B cell (primary cell): ENCODE data around the gene CD19. TPM values are rescaled to one million over a fixed set of nuclear protein-coding genes. Genes with fewer than 3 reads are reported as not detected.

Experiments used
- ATAC-seq: fragments of 200-7000 bp; cut with Tn5 transposase; one replicate; pipeline ENCODE4 v1.10.0; 2021; ENCODE audit warnings: low read depth, mild to moderate bottlenecking, moderate number of reproducible peaks, moderate library complexity
- CTCF ChIA-PET: fragments of 350-600 bp; sonication (Branson Sonifier 250); formaldehyde crosslinking; loops from one replicate; lab custom pipeline; 2021; ENCODE audit warnings: antibody characterized with exemption, inconsistent platforms; lab: Charles Lee
- POLR2A ChIA-PET: fragments of 350-600 bp; sonication (Branson Sonifier 250); formaldehyde crosslinking; loops from one replicate; lab custom pipeline; 2021; ENCODE audit warnings: antibody characterized with exemption; lab: Charles Lee
- DNase-seq: peaks from one replicate; pipeline ENCODE4 v3.0.0; 2013
- H2AFZ ChIP-seq: 2 replicates; pipeline ENCODE4 v1.6.1; 2012; ENCODE audit warnings: mild to moderate bottlenecking, low read depth, low read length; ENCODE audit not compliant: insufficient read depth, poor library complexity, severe bottlenecking
- H3K27ac ChIP-seq, 2 donors: 1 replicate in 1 of 2; 2 replicates in 1 of 2; pipeline ENCODE4 v1.5.1; 2012 to 2013; ENCODE audit warnings: low read length in 2 of 2, mild to moderate bottlenecking in 2 of 2, moderate library complexity in 1 of 2
- H3K27me3 ChIP-seq, 4 experiments: fragments of 200-600 bp in 1 of 4; sonication (generic) in 1 of 4; replicated peaks in 1 of 4; 1 replicate in 2 of 4; 2 replicates in 2 of 4; pipeline versions ENCODE4 v1.6.1 to v1.7.0; 2013 to 2016; ENCODE audit warnings: low read length in 3 of 4, mild to moderate bottlenecking in 2 of 4, mixed read lengths in 1 of 4, moderate library complexity in 1 of 4; ENCODE audit not compliant: insufficient read depth in 4 of 4, control insufficient read depth in 3 of 4; ENCODE audit errors: control extremely low read depth in 1 of 4
- H3K36me3 ChIP-seq, 2 experiments: replicated peaks in 1 of 2; 1 replicate in 1 of 2; 2 replicates in 1 of 2; pipeline versions ENCODE4 v1.6.1 to v1.7.1; 2013; ENCODE audit warnings: low read length in 1 of 2; ENCODE audit not compliant: insufficient read depth in 2 of 2, control insufficient read depth in 1 of 2; ENCODE audit errors: control extremely low read depth in 1 of 2, extremely low read depth in 1 of 2
- H3K4me1 ChIP-seq, 2 donors: fragments of 200-600 bp in 1 of 2; sonication (generic) in 1 of 2; 1 replicate in 1 of 2; 2 replicates in 1 of 2; pipeline versions ENCODE4 v1.5.1 to v1.6.1; 2013 to 2017; ENCODE audit warnings: low read length in 2 of 2; ENCODE audit not compliant: control insufficient read depth in 2 of 2, insufficient read depth in 2 of 2
- H3K4me2 ChIP-seq: replicated peaks from 2 replicates; pipeline ENCODE3; 2012; ENCODE audit warnings: mild to moderate bottlenecking, low read depth, low read length; ENCODE audit not compliant: poor library complexity, severe bottlenecking
- H3K4me3 ChIP-seq, 5 experiments: fragments of 200-600 bp in 1 of 5; sonication (generic) in 1 of 5; 1 replicate in 3 of 5; 2 replicates in 2 of 5; pipeline versions ENCODE4 v1.5.1 to v1.7.0; 2011 to 2016; ENCODE audit warnings: low read length in 4 of 5, mild to moderate bottlenecking in 4 of 5, low read depth in 2 of 5, control low read depth in 1 of 5, moderate library complexity in 1 of 5; ENCODE audit not compliant: insufficient read depth in 1 of 5; ENCODE audit errors: control extremely low read depth in 1 of 5, extremely low read depth in 1 of 5
- H3K79me2 ChIP-seq: fragments of 200-600 bp; sonication (generic); one replicate; pipeline ENCODE4 v1.6.0; 2016; ENCODE audit warnings: low read length; ENCODE audit not compliant: control insufficient read depth, insufficient read depth
- H3K9ac ChIP-seq: fragments of 200-600 bp; sonication (generic); 2 replicates; pipeline ENCODE4 v1.6.1; 2017; ENCODE audit warnings: mild to moderate bottlenecking, low read length, moderate library complexity
- H3K9me3 ChIP-seq, 3 donors: one replicate each; pipeline versions ENCODE4 v1.6.1 to v1.7.1; 2013; ENCODE audit warnings: low read length in 2 of 3; ENCODE audit not compliant: control insufficient read depth in 2 of 3, insufficient read depth in 1 of 3; ENCODE audit errors: control extremely low read depth in 1 of 3
- H4K20me1 ChIP-seq: 2 replicates; pipeline ENCODE4 v1.6.0; 2012; ENCODE audit warnings: mild to moderate bottlenecking, low read length; ENCODE audit not compliant: insufficient read depth, control insufficient read depth, poor library complexity, severe bottlenecking
- H3K27ac Mint-ChIP-seq: one replicate; pipeline ENCODE4 v1.8.0; 2021; ENCODE audit warnings: mixed read lengths
- H3K27me3 Mint-ChIP-seq: one replicate; pipeline ENCODE4 v1.8.0; 2021; ENCODE audit warnings: mixed read lengths
- H3K4me1 Mint-ChIP-seq: one replicate; pipeline ENCODE4 v1.8.0; 2021; ENCODE audit warnings: mixed read lengths
- H3K4me3 Mint-ChIP-seq: one replicate; pipeline ENCODE4 v1.8.0; 2021; ENCODE audit warnings: mixed read lengths
- H3K9me3 Mint-ChIP-seq: one replicate; pipeline ENCODE4 v1.8.0; 2022; ENCODE audit warnings: mixed read lengths; ENCODE audit not compliant: insufficient read depth
- CTCF ChIP-seq: fragments of 200-600 bp; IDR thresholded peaks from one replicate; pipeline ENCODE4 v1.8.0; 2022; ENCODE audit warnings: antibody characterized with exemption, mild to moderate bottlenecking
- EZH2 ChIP-seq: IDR thresholded peaks from 2 replicates; pipeline ENCODE4 v1.6.1; 2012; ENCODE audit warnings: borderline replicate concordance, low read depth, mild to moderate bottlenecking, moderate library complexity, low read length; ENCODE audit not compliant: insufficient read depth, poor library complexity, severe bottlenecking
- WGBS: methylation state at CpG from one replicate; pipeline ENCODE4 v1.1.5; 2013; ENCODE audit warnings: missing lambda C conversion rate; ENCODE audit not compliant: insufficient coverage; 5-methylcytosine and 5-hydroxymethylcytosine counted together
- intact Hi-C: fragments of 100-400 bp; cut with micrococcal nuclease; formaldehyde crosslinking; loops from one replicate; pipeline ENCODE4 v1.10.0; 2022
- polyA plus RNA-seq: library from polyadenylated mRNA; depleted of rRNA; stranded (reverse); fragments of >200 nt; gene quantifications from 2 replicates; pipeline ENCODE4 v1.2.3, GENCODE V29; 2012
- total RNA-seq, 2 donors: library from RNA; stranded (reverse); fragments of 120-200 nt in 1 of 2; gene quantifications; 1 replicate in 1 of 2; 2 replicates in 1 of 2; pipeline versions ENCODE4 v1.2.3 to v1.2.4, GENCODE V29; 2013 to 2022

CD19 gene
- total and polyA plus RNA-seq, 2 donors (not counting 1 experiment from before 2014, with no cell fraction given) = 306 to 478 TPM

GRCh38 chr16:28913946-28914724, 17.6 kb upstream of the CD19 start:
- CTCF ChIA-PET = interaction anchor here (0.7 to 0.8 kb wide), 2 partner anchors 31 to 94 kb away, joined by 3 to 4 read pairs; no protein-coding TSS in a partner anchor
- H3K9me3 Mint-ChIP-seq = no peaks in the 10 kb centered on the region
- H3K79me2 ChIP-seq = peaks cover 47% of the 10 kb centered on the region
- no peak for ATAC-seq
- H3K4me3 Mint-ChIP-seq = no peak overlapping the region
- H3K27me3 Mint-ChIP-seq = no peaks in the 10 kb centered on the region
- DNase-seq = no peak
- H3K4me1 ChIP-seq = peaks cover 12 to 19% of the 10 kb centered on the region in 2 donors
- no peak overlapping the region for H3K27ac Mint-ChIP-seq
- intact Hi-C loops = no loop called here
- POLR2A ChIA-PET = interaction anchor here (0.6 kb wide), 1 partner anchor 17 kb away, joined by 3 read pairs; no protein-coding TSS in a partner anchor
- no peak overlapping the region for H2AFZ ChIP-seq
- peaks cover 7 to 72% of the 10 kb centered on the region in 2 experiments for H3K36me3 ChIP-seq
- peaks cover 17% of the 10 kb centered on the region for H3K4me1 Mint-ChIP-seq
- H3K9me3 ChIP-seq = no peaks in the 10 kb centered on the region
- 97% methylated on average over 23 of the region's 29 CpGs for WGBS
- no peak overlapping the region for H3K27ac ChIP-seq
- peaks cover 45% of the 10 kb centered on the region for H4K20me1 ChIP-seq
- H3K27me3 ChIP-seq = no peaks in the 10 kb centered on the region
- TF ChIP-seq EZH2 (no peak), CTCF (no peak)
- no peak overlapping the region for H3K9ac ChIP-seq
- H3K4me2 ChIP-seq = no peak overlapping the region
- no peak overlapping the region for H3K4me3 ChIP-seq

- peaks cover 54% of the 10 kb centered on the region for H4K20me1 ChIP-seq
- H3K27ac ChIP-seq = no peak overlapping the region
- peaks cover 10% of the 10 kb centered on the region in 2 donors for H3K4me1 ChIP-seq
- no peaks in the 10 kb centered on the region for H3K9me3 ChIP-seq
- no peak overlapping the region for H3K4me2 ChIP-seq
- no peaks in the 10 kb centered on the region for H3K27me3 ChIP-seq
- no peak overlapping the region for H3K4me3 ChIP-seq
- H3K36me3 ChIP-seq = peaks cover 12 to 76% of the 10 kb centered on the region in 2 experiments
- Mint-ChIP-seq H3K9me3 (no peaks in the 10 kb centered on the region), H3K4me1 (peaks cover 20% of the 10 kb centered on the region), H3K27ac (no peak overlapping the region), H3K27me3 (no peaks in the 10 kb centered on the region), H3K4me3 (no peak overlapping the region)
- ChIA-PET CTCF (interaction anchor here (1.3 kb wide), 1 partner anchor 30 kb away, joined by 4 read pairs; no protein-coding TSS in a partner anchor), POLR2A (no interaction called here)
- intact Hi-C loops = no loop called here
- ATAC-seq = no peak
- H3K79me2 ChIP-seq = peaks cover 57% of the 10 kb centered on the region
- H2AFZ ChIP-seq = no peak overlapping the region
- no peak for DNase-seq
- TF ChIP-seq EZH2 (no peak), CTCF (no peak)
- no peak overlapping the region for H3K9ac ChIP-seq
Measured at GRCh38 chr16:28915181-28915580, 16.6 kb upstream of the CD19 start.
